ENCODE data around the gene MRPL19.

DNA sequence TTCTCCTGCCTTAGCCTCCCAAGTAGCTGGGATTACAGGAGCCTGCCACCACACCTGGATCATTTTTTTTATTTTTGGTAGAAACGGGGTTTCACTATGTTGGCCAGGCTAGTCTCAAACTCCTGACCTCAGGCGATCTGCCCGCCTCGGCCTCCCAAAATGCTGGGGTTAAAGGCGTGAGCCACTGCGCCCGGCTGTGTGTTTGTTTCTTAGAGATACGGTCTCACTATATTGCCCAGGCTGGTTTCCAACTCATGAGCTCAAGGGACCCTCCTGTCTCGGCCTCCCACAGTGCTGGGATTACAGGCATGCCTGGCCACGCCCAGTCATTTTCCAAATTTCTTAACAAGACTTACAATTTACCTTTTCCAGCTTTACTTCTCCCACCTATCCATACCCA is 940 bp upstream of the MRPL19 start:
- TF ChIP-seq, protein P1, sequence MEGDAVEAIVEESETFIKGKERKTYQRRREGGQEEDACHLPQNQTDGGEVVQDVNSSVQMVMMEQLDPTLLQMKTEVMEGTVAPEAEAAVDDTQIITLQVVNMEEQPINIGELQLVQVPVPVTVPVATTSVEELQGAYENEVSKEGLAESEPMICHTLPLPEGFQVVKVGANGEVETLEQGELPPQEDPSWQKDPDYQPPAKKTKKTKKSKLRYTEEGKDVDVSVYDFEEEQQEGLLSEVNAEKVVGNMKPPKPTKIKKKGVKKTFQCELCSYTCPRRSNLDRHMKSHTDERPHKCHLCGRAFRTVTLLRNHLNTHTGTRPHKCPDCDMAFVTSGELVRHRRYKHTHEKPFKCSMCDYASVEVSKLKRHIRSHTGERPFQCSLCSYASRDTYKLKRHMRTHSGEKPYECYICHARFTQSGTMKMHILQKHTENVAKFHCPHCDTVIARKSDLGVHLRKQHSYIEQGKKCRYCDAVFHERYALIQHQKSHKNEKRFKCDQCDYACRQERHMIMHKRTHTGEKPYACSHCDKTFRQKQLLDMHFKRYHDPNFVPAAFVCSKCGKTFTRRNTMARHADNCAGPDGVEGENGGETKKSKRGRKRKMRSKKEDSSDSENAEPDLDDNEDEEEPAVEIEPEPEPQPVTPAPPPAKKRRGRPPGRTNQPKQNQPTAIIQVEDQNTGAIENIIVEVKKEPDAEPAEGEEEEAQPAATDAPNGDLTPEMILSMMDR (IDR thresholded peaks at IDR 0.05), result no peak
- no peak for TF ChIP-seq POLR2A (IDR thresholded peaks at IDR 0.05)

Measured in thyroid gland (tissue), 4 donors.